GM21367 (cell line): ENCODE data around the gene CACNA1B.
"Not testable (repeated sequence)": the region's sequence is repeated elsewhere in the genome, so short reads cannot be mapped to it uniquely, and the experiment has no call there.

Source experiments
- ATAC-seq: cut with Tn5 transposase; IDR thresholded peaks from one replicate; pipeline ENCODE4 v1.9.1; 2021; ENCODE audit not compliant: unreplicated experiment

The CACNA1B gene

GRCh38 chr9:137877506-137878122 is at the start of gene CACNA1B:
Gene CACNA1B, plus strand, starts transcription at chr9:137877782. Its CDS starts 152 bp downstream, at chr9:137877934.
- ATAC-seq: not testable (repeated sequence)

- no peak for ATAC-seq
Measured at GRCh38 chr9:137827908-137828526, 49.6 kb upstream of the CACNA1B start.

GRCh38 chr9:137828527-137829259 is 48.9 kb upstream of the CACNA1B start:
- ATAC-seq: no peak

GRCh38 chr9:137829260-137829996 is 48.2 kb upstream of the CACNA1B start:
- ATAC-seq: no peak

GRCh38 chr9:137832191-137832700 is 45.3 kb upstream of the CACNA1B start:
- ATAC-seq: no peak

- no peak for ATAC-seq
Measured at GRCh38 chr9:137832830-137833590, 44.6 kb upstream of the CACNA1B start.

- ATAC-seq: no peak
Measured at GRCh38 chr9:137833721-137834613, 43.6 kb upstream of the CACNA1B start.

GRCh38 chr9:137834846-137835546 is 42.6 kb upstream of the CACNA1B start:
- ATAC-seq: no peak

- ATAC-seq: no peak
Measured at GRCh38 chr9:137836151-137836830, 41.3 kb upstream of the CACNA1B start.

GRCh38 chr9:137836831-137837241 is 40.7 kb upstream of the CACNA1B start:
- ATAC-seq: no peak

GRCh38 chr9:137837345-137838278 is 40.0 kb upstream of the CACNA1B start:
- no peak for ATAC-seq

- no peak for ATAC-seq
Measured at GRCh38 chr9:137838576-137838975, 39.0 kb upstream of the CACNA1B start.

- ATAC-seq: no peak
Measured at GRCh38 chr9:137843355-137843754, 34.2 kb upstream of the CACNA1B start.

GRCh38 chr9:137851516-137852267 is 25.9 kb upstream of the CACNA1B start:
- no peak for ATAC-seq

- no peak for ATAC-seq
Measured at GRCh38 chr9:137853392-137853995, 24.1 kb upstream of the CACNA1B start.

GRCh38 chr9:137860361-137860760 is 17.2 kb upstream of the CACNA1B start:
- ATAC-seq: no peak
